DMS 273 (cell line): Measurements from ENCODE around the gene VIPR2.
"Not testable (repeated sequence)": the region's sequence is repeated elsewhere in the genome, so short reads cannot be mapped to it uniquely, and the experiment has no call there.

ENCODE experiments used
- DNase-seq: peaks from one replicate; lab custom pipeline; 2025; ENCODE audit not compliant: unreplicated experiment; lab: John Stamatoyannopoulos, UW

Gene VIPR2

GRCh38 chr7:159144758-159145489 lies at the start of gene VIPR2:
TSS of gene VIPR2 (minus strand) at chr7:159144867. CDS start at chr7:159144771, 96 bp downstream.
- peak; percentile 54 for DNase-seq

- DNase-seq = no peak
Measured at GRCh38 chr7:159193543-159194090, 49.0 kb upstream of the VIPR2 start.

- DNase-seq = no peak
Measured at GRCh38 chr7:159192725-159193453, 48.2 kb upstream of the VIPR2 start.

- DNase-seq = no peak
Measured at GRCh38 chr7:159192013-159192412, 47.3 kb upstream of the VIPR2 start.

GRCh38 chr7:159191236-159191635 lies 46.6 kb upstream of the VIPR2 start:
- DNase-seq = no peak

GRCh38 chr7:159188011-159188410 lies 43.3 kb upstream of the VIPR2 start:
- DNase-seq = no peak

GRCh38 chr7:159179241-159179640 lies 34.6 kb upstream of the VIPR2 start:
- DNase-seq = no peak

- no peak for DNase-seq
Measured at GRCh38 chr7:159177284-159177953, 32.8 kb upstream of the VIPR2 start.

- DNase-seq = no peak
Measured at GRCh38 chr7:159175792-159176191, 31.1 kb upstream of the VIPR2 start.

- not testable (repeated sequence) for DNase-seq
Measured at GRCh38 chr7:159175100-159175499, 30.4 kb upstream of the VIPR2 start.

- no peak for DNase-seq
Measured at GRCh38 chr7:159172400-159172799, 27.7 kb upstream of the VIPR2 start.

- DNase-seq = no peak
Measured at GRCh38 chr7:159169391-159169790, 24.7 kb upstream of the VIPR2 start.

- DNase-seq = no peak
Measured at GRCh38 chr7:159167139-159167538, 22.5 kb upstream of the VIPR2 start.

- DNase-seq = no peak
Measured at GRCh38 chr7:159166530-159166929, 21.9 kb upstream of the VIPR2 start.

GRCh38 chr7:159165352-159165751 lies 20.7 kb upstream of the VIPR2 start:
- DNase-seq = no peak

- DNase-seq = not testable (repeated sequence)
Measured at GRCh38 chr7:159163703-159164301, 19.1 kb upstream of the VIPR2 start.

GRCh38 chr7:159162050-159162626 lies 17.5 kb upstream of the VIPR2 start:
- DNase-seq = peak; percentile 32

GRCh38 chr7:159160450-159160849 lies 15.8 kb upstream of the VIPR2 start:
- no peak for DNase-seq

GRCh38 chr7:159159731-159160130 lies 15.1 kb upstream of the VIPR2 start:
- DNase-seq = no peak

GRCh38 chr7:159158888-159159405 lies 14.3 kb upstream of the VIPR2 start:
- DNase-seq = peak; percentile 57
